Type B pancreatic cell (in vitro differentiated cells): Measurements from ENCODE around the gene FAT1. TPM values are rescaled to one million over a fixed set of nuclear protein-coding genes. Genes with fewer than 3 reads are reported as not detected.

Experiments
- DNase-seq: peaks from one replicate; pipeline ENCODE4 v3.0.0; 2021; ENCODE audit warnings: mixed read lengths; ENCODE audit not compliant: unreplicated experiment; ENCODE audit errors: extremely low spot score
- H3K27ac Mint-ChIP-seq: 2 replicates; pipeline ENCODE4 v1.8.0; 2021; ENCODE audit warnings: mild to moderate bottlenecking, mixed read lengths
- H3K27me3 Mint-ChIP-seq: 2 replicates; pipeline ENCODE4 v1.8.0; 2021; ENCODE audit warnings: mixed read lengths
- H3K36me3 Mint-ChIP-seq: 2 replicates; pipeline ENCODE4 v1.8.0; 2021; ENCODE audit warnings: mixed read lengths
- H3K4me1 Mint-ChIP-seq: one replicate; pipeline ENCODE4 v1.8.0; 2021; ENCODE audit warnings: mixed read lengths; ENCODE audit not compliant: unreplicated experiment
- H3K4me3 Mint-ChIP-seq: 2 replicates; pipeline ENCODE4 v1.8.0; 2021; ENCODE audit warnings: mild to moderate bottlenecking, mixed read lengths
- H3K9me3 Mint-ChIP-seq: 2 replicates; pipeline ENCODE4 v1.8.0; 2021; ENCODE audit warnings: mixed read lengths
- CTCF ChIP-seq: fragments of 200-600 bp; sonication (generic); conservative IDR thresholded peaks from 2 replicates; pipeline ENCODE4 v1.5.0; 2021; ENCODE audit warnings: antibody characterized with exemption, mild to moderate bottlenecking
- total RNA-seq: library from RNA; stranded (reverse); gene quantifications from 2 replicates; pipeline ENCODE4 v1.2.1, GENCODE V29; 2021; ENCODE audit warnings: low replicate concordance

Gene FAT1
- total RNA-seq, 1 donor from 2014 or later, result 197 TPM

GRCh38 chr4:186684220-186684619 is 39.4 kb downstream of the FAT1 start:
- Mint-ChIP-seq H3K27ac (peak overlapping the region; percentile 87), H3K9me3 (peaks cover 5% of the 10 kb centered on the region)

GRCh38 chr4:186680641-186681040 is 43.0 kb downstream of the FAT1 start:
- Mint-ChIP-seq H3K4me1 (peaks cover 39% of the 10 kb centered on the region), H3K9me3 (peaks cover 5% of the 10 kb centered on the region), H3K4me3 (no peak overlapping the region), H3K27ac (peak overlapping the region; percentile 44), H3K27me3 (no peaks in the 10 kb centered on the region), H3K36me3 (peaks cover 28% of the 10 kb centered on the region)
- TF ChIP-seq CTCF, result no peak
- DNase-seq, result no peak

More at GRCh38 chr4:186684220-186684619, 39.4 kb downstream of the FAT1 start:
- H3K4me3 Mint-ChIP-seq, result peak overlapping the region; percentile 69
- no peak for DNase-seq
- peaks cover 63% of the 10 kb centered on the region for H3K4me1 Mint-ChIP-seq
- H3K36me3 Mint-ChIP-seq, result peaks cover 32% of the 10 kb centered on the region
- H3K27me3 Mint-ChIP-seq, result no peaks in the 10 kb centered on the region
- no peak for TF ChIP-seq CTCF

- Mint-ChIP-seq H3K9me3 (peaks cover 5% of the 10 kb centered on the region), H3K36me3 (peaks cover 16% of the 10 kb centered on the region), H3K4me3 (peak overlapping the region; percentile 69), H3K4me1 (peaks cover 14% of the 10 kb centered on the region), H3K27ac (peak overlapping the region; percentile 92), H3K27me3 (no peaks in the 10 kb centered on the region)
- no peak for TF ChIP-seq CTCF
- DNase-seq, result no peak
These were observed 47.0 kb downstream of the FAT1 start for GRCh38 chr4:186676531-186677161.

- no peak for TF ChIP-seq CTCF
- Mint-ChIP-seq H3K9me3 (no peaks in the 10 kb centered on the region), H3K27me3 (no peaks in the 10 kb centered on the region), H3K4me3 (no peak overlapping the region), H3K27ac (no peak overlapping the region), H3K36me3 (peaks cover 22% of the 10 kb centered on the region), H3K4me1 (peaks cover 31% of the 10 kb centered on the region)
- DNase-seq, result no peak
These were observed 53.9 kb downstream of the FAT1 start for GRCh38 chr4:186669735-186670134.

GRCh38 chr4:186669159-186669731 is 54.4 kb downstream of the FAT1 start:
- no peak for DNase-seq
- peak; percentile 64 for TF ChIP-seq CTCF
- Mint-ChIP-seq H3K36me3 (peaks cover 24% of the 10 kb centered on the region), H3K27ac (peak overlapping the region; percentile 73), H3K4me1 (peaks cover 31% of the 10 kb centered on the region), H3K9me3 (no peaks in the 10 kb centered on the region), H3K27me3 (no peaks in the 10 kb centered on the region), H3K4me3 (peak overlapping the region; percentile 11)
